ENCODE measurements around the gene CCDC15.
"Not testable (repeated sequence)": the region's sequence is repeated elsewhere in the genome, so short reads cannot be mapped to it uniquely, and the experiment has no call there.

The CCDC15 gene

GRCh38 chr11:124983674-124984511 lies 29.9 kb downstream of the CCDC15 start:
- no peak for DNase-seq (ENCODE audit: low read depth, low spot score)
- H3K27ac ChIP-seq: no peak overlapping the region

GRCh38 chr11:124984512-124984854 lies 30.5 kb downstream of the CCDC15 start:
- H3K27ac ChIP-seq: no peak overlapping the region
- no peak for DNase-seq (ENCODE audit: low read depth, low spot score)

GRCh38 chr11:124987096-124987495 lies 33.1 kb downstream of the CCDC15 start:
- H3K27ac ChIP-seq: no peak overlapping the region
- DNase-seq (ENCODE audit: low read depth, low spot score): no peak

- H3K27ac ChIP-seq: no peak overlapping the region
- no peak for DNase-seq (ENCODE audit: low read depth, low spot score)
Measured at GRCh38 chr11:124988063-124988462, 34.1 kb downstream of the CCDC15 start.

GRCh38 chr11:125001079-125001778 lies 47.2 kb downstream of the CCDC15 start:
- peak; percentile 3 for DNase-seq (ENCODE audit: low read depth, low spot score)
- H3K27ac ChIP-seq: no peak overlapping the region

- H3K27ac ChIP-seq: no peak overlapping the region
- DNase-seq (ENCODE audit: low read depth, low spot score): no peak
Measured at GRCh38 chr11:125001849-125002248, 47.8 kb downstream of the CCDC15 start.

GRCh38 chr11:125005491-125005890 lies 51.5 kb downstream of the CCDC15 start:
- DNase-seq (ENCODE audit: low read depth, low spot score): no peak
- H3K27ac ChIP-seq: no peak overlapping the region

- no peak overlapping the region for H3K27ac ChIP-seq
- no peak for DNase-seq (ENCODE audit: low read depth, low spot score)
Measured at GRCh38 chr11:125016413-125016812, 62.4 kb downstream of the CCDC15 start.

GRCh38 chr11:125020342-125020741 lies 66.3 kb downstream of the CCDC15 start:
- DNase-seq (ENCODE audit: low read depth, low spot score): no peak
- no peak overlapping the region for H3K27ac ChIP-seq

GRCh38 chr11:125022551-125022950 lies 68.5 kb downstream of the CCDC15 start:
- no peak overlapping the region for H3K27ac ChIP-seq
- no peak for DNase-seq (ENCODE audit: low read depth, low spot score)

- no peak for DNase-seq (ENCODE audit: low read depth, low spot score)
- H3K27ac ChIP-seq: no peak overlapping the region
Measured at GRCh38 chr11:125025968-125026367, 72.0 kb downstream of the CCDC15 start.

GRCh38 chr11:125029431-125029830 lies 75.4 kb downstream of the CCDC15 start:
- H3K27ac ChIP-seq: peak overlapping the region; percentile 46

GRCh38 chr11:125036933-125037332 lies 82.9 kb downstream of the CCDC15 start:
- peak overlapping the region; percentile 45 for H3K27ac ChIP-seq
- DNase-seq (ENCODE audit: low read depth, low spot score): peak; percentile 33

More at GRCh38 chr11:125029431-125029830, 75.4 kb downstream of the CCDC15 start:
- DNase-seq (ENCODE audit: low read depth, low spot score): peak; percentile 22

- peak overlapping the region; percentile 26 for H3K27ac ChIP-seq
- no peak for DNase-seq (ENCODE audit: low read depth, low spot score)
Measured at GRCh38 chr11:125049164-125049792, 95.3 kb downstream of the CCDC15 start.

- no peak for DNase-seq (ENCODE audit: low read depth, low spot score)
Measured at GRCh38 chr11:125052047-125052446, 98.0 kb downstream of the CCDC15 start.

GRCh38 chr11:125053167-125053566 lies 99.2 kb downstream of the CCDC15 start:
- H3K27ac ChIP-seq: no peak overlapping the region
- DNase-seq (ENCODE audit: low read depth, low spot score): no peak

More at GRCh38 chr11:125052047-125052446, 98.0 kb downstream of the CCDC15 start:
- no peak overlapping the region for H3K27ac ChIP-seq

GRCh38 chr11:125055107-125055715 lies 101.2 kb downstream of the CCDC15 start:
- H3K27ac ChIP-seq: no peak overlapping the region
- DNase-seq (ENCODE audit: low read depth, low spot score): peak; percentile 55

- not testable (repeated sequence) for DNase-seq (ENCODE audit: low read depth, low spot score); H3K27ac ChIP-seq
Measured at GRCh38 chr11:125056111-125056510, 102.1 kb downstream of the CCDC15 start.

- H3K27ac ChIP-seq: no peak overlapping the region
- DNase-seq (ENCODE audit: low read depth, low spot score): no peak
Measured at GRCh38 chr11:125056931-125057692, 103.1 kb downstream of the CCDC15 start.

GRCh38 chr11:125057693-125058016 lies 103.7 kb downstream of the CCDC15 start:
- no peak overlapping the region for H3K27ac ChIP-seq
- DNase-seq (ENCODE audit: low read depth, low spot score): no peak
